HCT116 (cell line): Measurements from ENCODE around the gene A3GALT2. TPM values are rescaled to one million over a fixed set of nuclear protein-coding genes. Genes with fewer than 3 reads are reported as not detected.

Source experiments
- ATAC-seq: fragments of 200-7000 bp; cut with Tn5 transposase; 2 replicates; pipeline ENCODE4 v1.9.1; 2020; ENCODE audit warnings: mild to moderate bottlenecking, moderate library complexity
- BruUV-seq: library from RNA; stranded (reverse); fragments of 400-500 nt; replicated peaks from 2 replicates; lab custom pipeline; 2021; lab: Mats Ljungman, UMichigan
- CTCF ChIA-PET: fragments of 300-600 bp; sonication (Branson Sonifier 250); formaldehyde crosslinking; loops from one replicate; lab custom pipeline; 2021; ENCODE audit warnings: antibody characterized with exemption; lab: Charles Lee
- POLR2A ChIA-PET: fragments of 300-600, 350-600 bp; sonication (Branson Sonifier 250); formaldehyde crosslinking; loops from one replicate; lab custom pipeline; 2021; ENCODE audit warnings: antibody characterized with exemption; lab: Charles Lee
- RAD21 ChIA-PET, 2 experiments: fragments of 300-600 bp; sonication (Branson Sonifier 250); formaldehyde crosslinking; loops; one replicate each; lab custom pipeline; 2023; ENCODE audit warnings: low total read pairs in 2 of 2; ENCODE audit not compliant: uncharacterized antibody in 2 of 2, unreplicated experiment in 2 of 2, low non-redundant PET in 1 of 2; lab: Charles Lee
- DNase-seq: peaks from one replicate; pipeline ENCODE4 v3.0.0-alpha.2; 2010; ENCODE audit warnings: low read depth, low spot score
- H2AFZ ChIP-seq: fragments of 200-600 bp; shearing (Covaris generic), sonication (generic); 2 replicates; pipeline ENCODE4 v1.6.1; 2017; ENCODE audit warnings: low read depth, mixed run types, mixed read lengths, antibody characterized with exemption, low read length; ENCODE audit not compliant: poor library complexity, severe bottlenecking
- H3K27ac ChIP-seq: 2 replicates; pipeline ENCODE4 v1.5.1; 2012; ENCODE audit warnings: low read depth, low read length
- H3K27me3 ChIP-seq: fragments of 200-600 bp; sonication (generic); 2 replicates; pipeline ENCODE4 v1.6.1; 2016; ENCODE audit warnings: mixed run types, low read length, mixed read lengths; ENCODE audit not compliant: insufficient read depth
- H3K36me3 ChIP-seq, 2 experiments: fragments of 200-500 bp in 1 of 2; fragments of 200-600 bp in 1 of 2; sonication (Bioruptor generic) in 1 of 2; sonication (generic) in 1 of 2; 2 replicates each; pipeline versions ENCODE4 v1.5.1 to v1.6.1; 2014 to 2016; ENCODE audit warnings: low read length in 2 of 2, inconsistent platforms in 1 of 2, mixed read lengths in 1 of 2, mixed run types in 1 of 2; ENCODE audit not compliant: insufficient read depth in 2 of 2, control insufficient read depth in 1 of 2
- H3K4me1 ChIP-seq, 2 experiments: fragments of 200-600 bp in 1 of 2; sonication (generic) in 1 of 2; 2 replicates each; pipeline versions ENCODE4 v1.5.1 to v1.6.1; 2012 to 2017; ENCODE audit warnings: low read length in 2 of 2, inconsistent platforms in 1 of 2, mild to moderate bottlenecking in 1 of 2, mixed read lengths in 1 of 2, mixed run types in 1 of 2, moderate library complexity in 1 of 2; ENCODE audit not compliant: insufficient read depth in 2 of 2, control insufficient read depth in 1 of 2
- H3K4me2 ChIP-seq: fragments of 200-600 bp; sonication (generic); 2 replicates; pipeline ENCODE4 v1.6.1; 2017; ENCODE audit warnings: mixed run types, low read length, mixed read lengths
- H3K4me3 ChIP-seq, 2 experiments: fragments of 200-600 bp in 1 of 2; sonication (generic) in 1 of 2; replicated peaks in 1 of 2; 2 replicates each; pipeline ENCODE4 v1.5.1; 2011 to 2016; ENCODE audit warnings: low read length in 2 of 2, control low read depth in 1 of 2, low read depth in 1 of 2, mild to moderate bottlenecking in 1 of 2, mixed read lengths in 1 of 2, mixed run types in 1 of 2
- H3K79me2 ChIP-seq: fragments of 200-600 bp; sonication (generic); 2 replicates; pipeline ENCODE4 v1.6.1; 2017; ENCODE audit warnings: mild to moderate bottlenecking, mixed run types, low read length, moderate library complexity, mixed read lengths; ENCODE audit not compliant: insufficient read depth
- H3K9ac ChIP-seq: fragments of 200-600 bp; sonication (generic); 2 replicates; pipeline ENCODE4 v1.6.1; 2016; ENCODE audit warnings: low read length, mixed read lengths
- H3K9me2 ChIP-seq: fragments of 200-600 bp; sonication (generic), shearing (Covaris generic); 2 replicates; pipeline ENCODE4 v1.6.1; 2017; ENCODE audit warnings: mixed run types, mild to moderate bottlenecking, moderate library complexity; ENCODE audit not compliant: insufficient read depth
- H3K9me3 ChIP-seq, 2 experiments: fragments of 200-500 bp in 1 of 2; fragments of 200-600 bp in 1 of 2; sonication (Bioruptor generic) in 1 of 2; sonication (generic) in 1 of 2; 2 replicates each; pipeline ENCODE4 v1.6.1; 2014 to 2017; ENCODE audit warnings: low read length in 2 of 2, mixed read lengths in 2 of 2, inconsistent platforms in 1 of 2, low read depth in 1 of 2, mild to moderate bottlenecking in 1 of 2, mixed run types in 1 of 2, moderate library complexity in 1 of 2; ENCODE audit not compliant: control insufficient read depth in 1 of 2, insufficient read depth in 1 of 2
- H4K20me1 ChIP-seq: fragments of 200-600 bp; sonication (generic), shearing (Covaris generic); 2 replicates; pipeline ENCODE4 v1.6.1; 2017; ENCODE audit warnings: mixed run types, mild to moderate bottlenecking, moderate library complexity; ENCODE audit not compliant: insufficient read depth
- CBX3 ChIP-seq: IDR thresholded peaks from 2 replicates; pipeline ENCODE4 v1.6.1; 2012; ENCODE audit warnings: low read depth
- CEBPB ChIP-seq: IDR thresholded peaks from 2 replicates; pipeline ENCODE4 v1.6.1; 2012; ENCODE audit warnings: low read depth
- ELF1 ChIP-seq: IDR thresholded peaks from 2 replicates; pipeline ENCODE4 v1.6.1; 2012; ENCODE audit warnings: low read depth, borderline replicate concordance
- FOSL1 ChIP-seq: IDR thresholded peaks from 2 replicates; pipeline ENCODE4 v1.6.1; 2012; ENCODE audit warnings: low read depth
- POLR2A ChIP-seq: IDR thresholded peaks from 2 replicates; pipeline ENCODE4 v1.7.0; 2011; ENCODE audit warnings: borderline replicate concordance; ENCODE audit not compliant: insufficient read depth, insufficient read length; ENCODE audit errors: extremely low read depth
- SIN3A ChIP-seq: IDR thresholded peaks from 2 replicates; pipeline ENCODE4 v1.6.1; 2012; ENCODE audit warnings: low read depth
- SP1 ChIP-seq: IDR thresholded peaks from 2 replicates; pipeline ENCODE4 v1.6.1; 2012; ENCODE audit warnings: low read depth
- SRF ChIP-seq: IDR thresholded peaks from 2 replicates; pipeline ENCODE4 v1.6.1; 2012; ENCODE audit warnings: low read depth
- YY1 ChIP-seq: IDR thresholded peaks from 2 replicates; pipeline ENCODE4 v1.6.1; 2011; ENCODE audit warnings: low read length, low read depth, moderate library complexity, mild to moderate bottlenecking; ENCODE audit not compliant: insufficient replicate concordance; ENCODE audit errors: extremely low read depth
- ZFX ChIP-seq: fragments of 450-650 bp; IDR thresholded peaks from 2 replicates; pipeline ENCODE4 v1.6.1; 2017
- ZNF274 ChIP-seq: fragments of 200-500 bp; sonication (Bioruptor generic); IDR thresholded peaks from 2 replicates; pipeline ENCODE4 v1.6.1; 2014; ENCODE audit warnings: mild to moderate bottlenecking, low read depth, low read length, inconsistent platforms
- intact Hi-C: fragments of 100-400 bp; cut with micrococcal nuclease; formaldehyde crosslinking; loops from 2 replicates; pipeline ENCODE4 v1.10.0; 2022
- total RNA-seq: library from RNA; stranded (reverse); gene quantifications from one replicate; pipeline ENCODE4 v1.2.1, GENCODE V29; 2021; ENCODE audit not compliant: unreplicated experiment
- TF ChIP-seq, protein P1 (sequence below): IDR thresholded peaks from 2 replicates; pipeline ENCODE4 v1.6.1; 2011; ENCODE audit warnings: mild to moderate bottlenecking, low read length, moderate library complexity; ENCODE audit not compliant: insufficient replicate concordance; ENCODE audit errors: extremely low read depth
- TF ChIP-seq, protein P2 (sequence below): IDR thresholded peaks from 2 replicates; pipeline ENCODE4 v1.6.1; 2012; ENCODE audit warnings: low read depth
- TF ChIP-seq, protein P3 (sequence below): IDR thresholded peaks from 2 replicates; pipeline ENCODE4 v1.6.1; 2012
- TF ChIP-seq, protein P4 (sequence below): IDR thresholded peaks from 2 replicates; pipeline ENCODE4 v1.6.1; 2012

The A3GALT2 gene
- total RNA-seq, 1 experiment from 2014 or later = not detected

DNA sequence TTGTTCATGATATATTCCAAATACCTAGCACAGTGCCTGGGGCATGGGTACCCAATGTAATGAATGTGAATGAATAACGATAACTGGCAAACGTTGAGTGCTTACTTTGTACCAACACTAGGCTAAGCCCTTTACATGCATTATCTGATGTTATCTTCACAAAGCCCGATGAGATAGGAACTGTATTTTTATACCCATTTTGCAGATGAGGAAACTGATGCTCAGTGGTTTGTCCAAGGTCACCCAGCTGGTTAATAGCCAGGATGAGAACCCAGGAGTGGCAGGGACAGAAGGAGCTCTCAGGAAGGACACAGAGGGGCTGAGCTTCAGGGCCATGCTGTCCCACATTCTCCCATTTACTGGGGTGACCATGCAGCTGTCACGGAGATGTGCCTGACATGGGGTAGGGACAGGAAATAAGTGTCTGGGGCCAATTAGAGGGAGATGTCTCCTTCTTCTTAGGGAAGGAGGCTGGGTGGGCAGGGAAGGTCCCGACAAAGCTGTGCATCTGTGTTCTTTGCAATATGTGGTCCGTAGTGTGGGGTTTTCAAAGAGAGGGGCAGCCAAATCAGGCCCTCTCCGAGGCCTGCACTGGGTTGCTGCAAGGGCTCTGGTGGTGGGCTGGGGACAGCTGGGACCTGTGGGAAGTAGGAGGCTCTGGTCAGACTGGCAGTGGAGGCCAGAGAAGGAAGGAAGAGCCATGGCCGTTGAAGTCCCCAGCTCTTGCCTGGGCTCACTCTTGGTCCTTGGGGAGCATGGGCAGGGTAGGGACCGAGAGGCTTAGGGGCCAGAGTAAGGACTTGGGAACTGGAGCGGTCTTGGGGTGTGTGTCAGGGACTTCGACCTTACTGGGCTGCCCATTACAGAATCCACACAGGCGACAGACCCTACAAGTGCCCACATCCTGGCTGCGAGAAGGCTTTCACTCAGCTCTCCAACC lies 26.6 kb downstream of the A3GALT2 start:
- no peak overlapping the region for H3K4me3 ChIP-seq
- BruUV-seq = no TSS peak
- ATAC-seq = no peak

More for the DNA sequence above, 26.6 kb downstream of the A3GALT2 start:
- Histone ChIP-seq H3K4me1 (peaks cover 0 to 8% of the 10 kb centered on the region in 2 experiments; a peak in 2 of 4 replicates), H3K79me2 (no peaks in the 10 kb centered on the region), H3K9me2 (no peaks in the 10 kb centered on the region), H3K27ac (no peak overlapping the region), H4K20me1 (no peaks in the 10 kb centered on the region), H3K4me2 (no peak overlapping the region), H3K9ac (no peak overlapping the region), H3K9me3 (no peaks in the 10 kb centered on the region), H3K27me3 (no peaks in the 10 kb centered on the region), H2AFZ (no peak overlapping the region), H3K36me3 (no peaks in the 10 kb centered on the region)
- DNase-seq = no peak
- ChIA-PET CTCF (interaction anchor here (1.3 to 2.2 kb wide), 4 partner anchors 39 to 168 kb away, joined by 3 to 6 read pairs (median 4); no protein-coding TSS in a partner anchor), RAD21 (no interaction called here), POLR2A (no interaction called here)
- intact Hi-C loops = loop anchor here (1.0 to 5.0 kb wide), 5 partner anchors 76 to 319 kb away; no protein-coding TSS in a partner anchor
- no peak for TF ChIP-seq SIN3A
- no peak for TF ChIP-seq ELF1
- no peak for TF ChIP-seq POLR2A
- no peak for TF ChIP-seq YY1
- TF ChIP-seq, protein P1, sequence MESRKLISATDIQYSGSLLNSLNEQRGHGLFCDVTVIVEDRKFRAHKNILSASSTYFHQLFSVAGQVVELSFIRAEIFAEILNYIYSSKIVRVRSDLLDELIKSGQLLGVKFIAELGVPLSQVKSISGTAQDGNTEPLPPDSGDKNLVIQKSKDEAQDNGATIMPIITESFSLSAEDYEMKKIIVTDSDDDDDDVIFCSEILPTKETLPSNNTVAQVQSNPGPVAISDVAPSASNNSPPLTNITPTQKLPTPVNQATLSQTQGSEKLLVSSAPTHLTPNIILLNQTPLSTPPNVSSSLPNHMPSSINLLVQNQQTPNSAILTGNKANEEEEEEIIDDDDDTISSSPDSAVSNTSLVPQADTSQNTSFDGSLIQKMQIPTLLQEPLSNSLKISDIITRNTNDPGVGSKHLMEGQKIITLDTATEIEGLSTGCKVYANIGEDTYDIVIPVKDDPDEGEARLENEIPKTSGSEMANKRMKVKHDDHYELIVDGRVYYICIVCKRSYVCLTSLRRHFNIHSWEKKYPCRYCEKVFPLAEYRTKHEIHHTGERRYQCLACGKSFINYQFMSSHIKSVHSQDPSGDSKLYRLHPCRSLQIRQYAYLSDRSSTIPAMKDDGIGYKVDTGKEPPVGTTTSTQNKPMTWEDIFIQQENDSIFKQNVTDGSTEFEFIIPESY = no peak
- TF ChIP-seq, protein P2, sequence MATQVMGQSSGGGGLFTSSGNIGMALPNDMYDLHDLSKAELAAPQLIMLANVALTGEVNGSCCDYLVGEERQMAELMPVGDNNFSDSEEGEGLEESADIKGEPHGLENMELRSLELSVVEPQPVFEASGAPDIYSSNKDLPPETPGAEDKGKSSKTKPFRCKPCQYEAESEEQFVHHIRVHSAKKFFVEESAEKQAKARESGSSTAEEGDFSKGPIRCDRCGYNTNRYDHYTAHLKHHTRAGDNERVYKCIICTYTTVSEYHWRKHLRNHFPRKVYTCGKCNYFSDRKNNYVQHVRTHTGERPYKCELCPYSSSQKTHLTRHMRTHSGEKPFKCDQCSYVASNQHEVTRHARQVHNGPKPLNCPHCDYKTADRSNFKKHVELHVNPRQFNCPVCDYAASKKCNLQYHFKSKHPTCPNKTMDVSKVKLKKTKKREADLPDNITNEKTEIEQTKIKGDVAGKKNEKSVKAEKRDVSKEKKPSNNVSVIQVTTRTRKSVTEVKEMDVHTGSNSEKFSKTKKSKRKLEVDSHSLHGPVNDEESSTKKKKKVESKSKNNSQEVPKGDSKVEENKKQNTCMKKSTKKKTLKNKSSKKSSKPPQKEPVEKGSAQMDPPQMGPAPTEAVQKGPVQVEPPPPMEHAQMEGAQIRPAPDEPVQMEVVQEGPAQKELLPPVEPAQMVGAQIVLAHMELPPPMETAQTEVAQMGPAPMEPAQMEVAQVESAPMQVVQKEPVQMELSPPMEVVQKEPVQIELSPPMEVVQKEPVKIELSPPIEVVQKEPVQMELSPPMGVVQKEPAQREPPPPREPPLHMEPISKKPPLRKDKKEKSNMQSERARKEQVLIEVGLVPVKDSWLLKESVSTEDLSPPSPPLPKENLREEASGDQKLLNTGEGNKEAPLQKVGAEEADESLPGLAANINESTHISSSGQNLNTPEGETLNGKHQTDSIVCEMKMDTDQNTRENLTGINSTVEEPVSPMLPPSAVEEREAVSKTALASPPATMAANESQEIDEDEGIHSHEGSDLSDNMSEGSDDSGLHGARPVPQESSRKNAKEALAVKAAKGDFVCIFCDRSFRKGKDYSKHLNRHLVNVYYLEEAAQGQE = no peak
- TF ChIP-seq SRF = no peak
- no peak for TF ChIP-seq ZNF274
- no peak for TF ChIP-seq FOSL1
- TF ChIP-seq CEBPB = no peak
- TF ChIP-seq ZFX = no peak
- TF ChIP-seq, protein P3, sequence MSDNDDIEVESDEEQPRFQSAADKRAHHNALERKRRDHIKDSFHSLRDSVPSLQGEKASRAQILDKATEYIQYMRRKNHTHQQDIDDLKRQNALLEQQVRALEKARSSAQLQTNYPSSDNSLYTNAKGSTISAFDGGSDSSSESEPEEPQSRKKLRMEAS = no peak
- no peak for TF ChIP-seq SP1
- TF ChIP-seq, protein P4, sequence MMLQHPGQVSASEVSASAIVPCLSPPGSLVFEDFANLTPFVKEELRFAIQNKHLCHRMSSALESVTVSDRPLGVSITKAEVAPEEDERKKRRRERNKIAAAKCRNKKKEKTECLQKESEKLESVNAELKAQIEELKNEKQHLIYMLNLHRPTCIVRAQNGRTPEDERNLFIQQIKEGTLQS = no peak
- no peak for TF ChIP-seq CBX3
